Effector memory CD4-positive, alpha-beta T cell (primary cell): ENCODE measurements around the gene YWHAB.
"Not testable (repeated sequence)": the region's sequence is repeated elsewhere in the genome, so short reads cannot be mapped to it uniquely, and the experiment has no call there.

Experiments used
- DNase-seq, 3 donors: peaks; one replicate each; pipeline ENCODE4 v3.0.0-alpha.2; 2020
- H3K27ac ChIP-seq: 2 replicates; pipeline ENCODE4 v1.7.0; 2013; ENCODE audit warnings: mild to moderate bottlenecking, low read length, moderate library complexity; ENCODE audit not compliant: insufficient read depth, poor library complexity, severe bottlenecking
- H3K27me3 ChIP-seq: replicated peaks from 2 replicates; pipeline ENCODE4 v1.7.0; 2013; ENCODE audit warnings: mild to moderate bottlenecking, low read length; ENCODE audit not compliant: insufficient read depth, control insufficient read depth, poor library complexity, severe bottlenecking
- H3K36me3 ChIP-seq: 2 replicates; pipeline ENCODE4 v1.7.0; 2013; ENCODE audit warnings: mild to moderate bottlenecking, low read length, moderate library complexity; ENCODE audit not compliant: control insufficient read depth, insufficient read depth
- H3K4me1 ChIP-seq: 2 replicates; pipeline ENCODE4 v1.7.0; 2013; ENCODE audit warnings: low read length, mild to moderate bottlenecking; ENCODE audit not compliant: control insufficient read depth, insufficient read depth, poor library complexity, severe bottlenecking
- H3K4me3 ChIP-seq: 2 replicates; pipeline ENCODE4 v1.7.0; 2013; ENCODE audit warnings: low read length, low read depth, mild to moderate bottlenecking; ENCODE audit not compliant: insufficient read depth, poor library complexity, severe bottlenecking
- H3K9me3 ChIP-seq: 2 replicates; pipeline ENCODE4 v1.7.0; 2013; ENCODE audit warnings: mild to moderate bottlenecking, low read length, moderate library complexity; ENCODE audit not compliant: control insufficient read depth

Gene YWHAB

DNA sequence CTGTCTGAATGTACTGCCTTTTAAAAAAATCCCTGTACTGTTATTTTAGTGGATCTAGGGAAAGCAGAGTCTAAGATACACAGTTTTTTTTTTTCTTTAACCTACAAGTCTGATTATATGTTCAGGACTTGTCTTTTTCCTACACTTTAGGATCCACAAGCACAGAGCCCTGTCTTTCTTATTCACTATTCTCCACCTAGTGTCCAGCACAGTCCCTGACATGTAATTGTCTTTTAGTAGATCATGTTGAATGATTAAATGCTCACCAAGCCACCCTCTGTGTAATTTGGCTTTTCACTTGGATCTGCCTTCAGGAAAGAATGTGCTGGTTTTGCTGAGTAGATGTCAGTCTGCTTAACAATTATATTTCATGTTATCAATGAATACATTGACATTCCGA lies 35.8 kb upstream of the YWHAB start:
- Histone ChIP-seq H3K4me1 (no peaks in the 10 kb centered on the region), H3K27ac (no peak overlapping the region), H3K9me3 (no peaks in the 10 kb centered on the region), H3K36me3 (no peaks in the 10 kb centered on the region), H3K4me3 (no peak overlapping the region), H3K27me3 (no peaks in the 10 kb centered on the region)
- no peak for DNase-seq

- Histone ChIP-seq H3K27ac (no peak overlapping the region), H3K36me3 (no peaks in the 10 kb centered on the region), H3K4me3 (no peak overlapping the region), H3K27me3 (no peaks in the 10 kb centered on the region), H3K4me1 (no peaks in the 10 kb centered on the region), H3K9me3 (no peaks in the 10 kb centered on the region)
- no peak for DNase-seq
Measured at GRCh38 chr20:44850272-44850671, 35.2 kb upstream of the YWHAB start.

GRCh38 chr20:44850837-44851236 lies 34.7 kb upstream of the YWHAB start:
- DNase-seq = no peak
- Histone ChIP-seq H3K4me1 (no peaks in the 10 kb centered on the region), H3K27me3 (no peaks in the 10 kb centered on the region), H3K9me3 (no peaks in the 10 kb centered on the region), H3K27ac (no peak overlapping the region), H3K36me3 (no peaks in the 10 kb centered on the region), H3K4me3 (no peak overlapping the region)

DNA sequence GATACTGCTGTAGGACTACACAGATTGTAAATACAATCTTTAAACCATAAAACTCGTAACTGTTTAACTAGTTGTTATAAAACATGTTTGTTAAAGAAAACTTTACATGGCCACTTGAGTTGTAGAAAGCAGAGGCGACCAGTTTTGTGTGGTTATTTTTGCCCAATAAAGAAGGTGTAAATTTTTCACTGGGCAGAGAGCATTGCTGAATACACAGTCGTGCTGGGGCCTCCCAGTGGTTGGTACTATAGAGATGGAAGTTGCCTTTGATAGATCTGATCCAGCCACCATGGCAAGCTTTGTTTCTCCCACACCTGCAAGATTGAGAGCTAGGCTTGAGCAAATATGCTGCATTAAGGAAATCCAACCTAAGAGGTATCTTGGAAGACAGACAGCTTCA lies 34.0 kb upstream of the YWHAB start:
- H3K27me3 ChIP-seq = no peaks in the 10 kb centered on the region
- H3K9me3 ChIP-seq = no peaks in the 10 kb centered on the region
- H3K4me1 ChIP-seq = no peaks in the 10 kb centered on the region
- no peak overlapping the region for H3K27ac ChIP-seq
- H3K36me3 ChIP-seq = no peaks in the 10 kb centered on the region
- no peak overlapping the region for H3K4me3 ChIP-seq
- DNase-seq = no peak

GRCh38 chr20:44856442-44856841 lies 29.1 kb upstream of the YWHAB start:
- Histone ChIP-seq H3K27me3 (no peaks in the 10 kb centered on the region), H3K36me3 (no peaks in the 10 kb centered on the region), H3K4me1 (no peaks in the 10 kb centered on the region), H3K27ac (no peak overlapping the region), H3K9me3 (no peaks in the 10 kb centered on the region), H3K4me3 (no peak overlapping the region)
- no peak for DNase-seq

DNA sequence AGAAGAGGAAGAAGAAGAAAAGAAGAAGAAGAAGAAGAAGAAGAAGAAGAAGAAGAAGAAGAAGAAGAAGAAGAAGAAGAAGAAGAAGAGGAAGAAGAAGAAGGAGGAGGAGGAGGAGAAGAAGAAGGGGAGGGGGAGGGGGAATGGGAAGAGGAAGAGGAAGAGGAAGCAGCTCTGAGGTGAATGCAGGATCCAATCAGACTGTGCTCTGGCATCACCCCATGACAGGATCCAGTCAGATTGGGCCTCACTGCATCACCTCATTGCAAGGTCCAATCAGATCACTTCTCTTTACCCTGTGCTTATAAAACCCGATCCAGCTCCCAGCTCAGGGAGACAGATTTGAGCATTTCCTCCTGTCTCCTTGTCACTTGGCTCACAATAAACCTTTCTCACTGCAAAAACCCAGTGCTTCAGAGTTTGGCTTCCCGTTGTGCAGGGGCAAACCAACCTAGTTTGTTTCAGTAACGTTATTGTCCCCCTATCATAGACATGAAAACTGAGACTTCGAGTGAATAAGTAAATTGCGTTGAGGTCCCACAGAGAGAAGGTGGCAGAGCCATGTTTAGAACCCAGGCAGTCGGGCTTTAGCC lies 28.6 kb upstream of the YWHAB start:
- Histone ChIP-seq H3K27ac (no peak overlapping the region), H3K27me3 (no peaks in the 10 kb centered on the region), H3K9me3 (no peaks in the 10 kb centered on the region), H3K36me3 (no peaks in the 10 kb centered on the region), H3K4me3 (no peak overlapping the region), H3K4me1 (no peaks in the 10 kb centered on the region)
- no peak for DNase-seq

GRCh38 chr20:44858606-44859360 lies 26.7 kb upstream of the YWHAB start:
- Histone ChIP-seq H3K4me1 (no peaks in the 10 kb centered on the region), H3K27ac (no peak overlapping the region), H3K27me3 (no peaks in the 10 kb centered on the region), H3K9me3 (no peaks in the 10 kb centered on the region), H3K4me3 (no peak overlapping the region), H3K36me3 (no peaks in the 10 kb centered on the region)
- no peak for DNase-seq

- Histone ChIP-seq H3K36me3 (no peaks in the 10 kb centered on the region), H3K9me3 (no peaks in the 10 kb centered on the region), H3K27me3 (peaks cover under 1% of the 10 kb centered on the region), H3K4me1 (no peaks in the 10 kb centered on the region), H3K27ac (no peak overlapping the region), H3K4me3 (no peak overlapping the region)
- no peak for DNase-seq
Measured at GRCh38 chr20:44861531-44862006, 23.9 kb upstream of the YWHAB start.

DNA sequence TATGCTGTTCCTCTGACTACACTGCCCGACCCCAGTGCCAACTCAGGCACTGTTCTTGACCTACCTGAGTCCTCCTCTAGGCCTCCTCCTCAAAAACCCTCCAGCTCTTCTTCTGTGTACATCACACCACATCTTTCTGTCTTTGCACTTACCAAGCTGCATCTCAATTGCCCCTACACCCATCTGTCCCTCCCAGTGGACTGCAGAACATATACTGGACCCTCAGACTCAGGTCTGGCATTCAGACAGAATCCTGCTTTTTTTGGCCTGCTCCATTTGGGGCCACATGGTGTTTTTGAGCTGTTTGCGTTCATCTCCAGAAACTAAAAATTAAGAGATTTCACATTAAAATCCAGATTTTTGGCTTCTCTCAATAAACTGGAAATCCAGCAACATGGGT lies 23.2 kb upstream of the YWHAB start:
- Histone ChIP-seq H3K36me3 (no peaks in the 10 kb centered on the region), H3K27me3 (peaks cover 3% of the 10 kb centered on the region), H3K9me3 (no peaks in the 10 kb centered on the region), H3K4me1 (no peaks in the 10 kb centered on the region), H3K27ac (no peak overlapping the region), H3K4me3 (no peak overlapping the region)
- no peak for DNase-seq

DNA sequence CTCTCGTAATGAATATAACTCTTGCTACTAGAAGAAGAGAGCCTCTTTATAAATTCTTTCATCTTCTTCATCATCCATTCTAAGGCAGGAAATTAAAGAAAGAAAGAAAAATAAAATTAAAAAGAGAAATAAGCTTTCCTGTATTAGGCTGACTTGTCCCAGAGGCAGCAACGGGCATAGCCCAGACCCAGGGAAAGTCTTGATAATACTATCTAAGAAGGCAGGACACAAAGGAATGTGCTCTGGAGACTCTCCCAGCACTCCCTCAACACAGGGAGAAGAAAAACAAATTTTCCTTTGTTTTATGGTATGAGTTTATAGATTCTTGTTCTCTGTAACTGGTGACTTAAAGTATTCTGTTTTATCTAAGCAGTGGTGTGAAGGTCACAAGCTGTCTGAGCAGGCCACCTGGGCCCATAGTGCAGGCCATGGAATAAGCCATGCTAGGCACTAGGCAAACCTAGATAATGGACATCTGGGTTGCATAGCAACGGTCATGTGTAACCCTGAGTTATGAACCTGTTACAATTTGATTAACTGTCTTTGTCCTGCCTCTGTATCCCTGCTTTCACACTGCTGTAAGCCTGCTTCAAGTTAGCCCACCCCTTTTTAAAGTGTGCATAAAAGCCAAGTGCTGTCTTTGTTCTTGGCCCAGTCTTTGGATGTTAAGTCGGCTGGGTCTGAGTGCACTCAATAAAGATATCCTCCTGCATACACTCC lies 22.0 kb upstream of the YWHAB start:
- not testable (repeated sequence) for H3K4me1 ChIP-seq, H3K36me3 ChIP-seq, H3K27me3 ChIP-seq, H3K4me3 ChIP-seq, H3K9me3 ChIP-seq, DNase-seq, H3K27ac ChIP-seq
